H1 (cell line): ENCODE measurements around the gene SLX4. TPM values are rescaled to one million over a fixed set of nuclear protein-coding genes. Genes with fewer than 3 reads are reported as not detected.

Experiments
- CBX8 ChIP-seq: fragments of 300-800, 300-1000 bp; sonication (generic); IDR thresholded peaks from 2 replicates; pipeline ENCODE4 v1.7.1; 2016; ENCODE audit warnings: low read depth, low read length, borderline replicate concordance
- KDM1A ChIP-seq: fragments of 200-600, 300-600 bp; sonication (generic); IDR thresholded peaks from 2 replicates; pipeline ENCODE4 v1.7.1; 2016; ENCODE audit warnings: mild to moderate bottlenecking, low read length, borderline replicate concordance
- NANOG ChIP-seq: IDR thresholded peaks from 2 replicates; pipeline ENCODE4 v1.6.1; 2011; ENCODE audit warnings: low read length, low read depth, mild to moderate bottlenecking, inconsistent platforms; ENCODE audit not compliant: insufficient read depth, poor library complexity, severe bottlenecking
- SP4 ChIP-seq: IDR thresholded peaks from 2 replicates; pipeline ENCODE4 v1.6.1; 2012; ENCODE audit warnings: low read length, inconsistent platforms
- ZNF274 ChIP-seq: IDR thresholded peaks from 2 replicates; pipeline ENCODE4 v1.7.0; 2012; ENCODE audit warnings: low read length, borderline replicate concordance; ENCODE audit errors: extremely low read depth
- polyA plus RNA-seq, 7 experiments: library from polyadenylated mRNA; depleted of rRNA in 3 of 7; stranded (reverse) in 5 of 7; unstranded in 2 of 7; fragments of >200 nt in 5 of 7; fragments of 200-250 nt in 2 of 7; gene quantifications; 1 replicate in 5 of 7; 2 replicates in 1 of 7; 4 replicates in 1 of 7; pipeline versions ENCODE4 v1.2.1 to v1.2.3, GENCODE V29; 2011 to 2013; ENCODE audit warnings: missing spikeins in 2 of 7, mixed read lengths in 2 of 7
- total RNA-seq: library from RNA; stranded (reverse); fragmentation: NEBNext Ultra II Directional; extraction: Animal tissue kit (Norgen Biotek cat#: 25700); gene quantifications from 2 replicates; pipeline ENCODE4 v1.2.1, GENCODE V29; 2021

The SLX4 gene
- total and polyA plus RNA-seq, 2 of the 8 experiments (the other 6 are each of a cell fraction or from before 2014, with no cell fraction given), result 4.4 to 11.4 TPM

DNA sequence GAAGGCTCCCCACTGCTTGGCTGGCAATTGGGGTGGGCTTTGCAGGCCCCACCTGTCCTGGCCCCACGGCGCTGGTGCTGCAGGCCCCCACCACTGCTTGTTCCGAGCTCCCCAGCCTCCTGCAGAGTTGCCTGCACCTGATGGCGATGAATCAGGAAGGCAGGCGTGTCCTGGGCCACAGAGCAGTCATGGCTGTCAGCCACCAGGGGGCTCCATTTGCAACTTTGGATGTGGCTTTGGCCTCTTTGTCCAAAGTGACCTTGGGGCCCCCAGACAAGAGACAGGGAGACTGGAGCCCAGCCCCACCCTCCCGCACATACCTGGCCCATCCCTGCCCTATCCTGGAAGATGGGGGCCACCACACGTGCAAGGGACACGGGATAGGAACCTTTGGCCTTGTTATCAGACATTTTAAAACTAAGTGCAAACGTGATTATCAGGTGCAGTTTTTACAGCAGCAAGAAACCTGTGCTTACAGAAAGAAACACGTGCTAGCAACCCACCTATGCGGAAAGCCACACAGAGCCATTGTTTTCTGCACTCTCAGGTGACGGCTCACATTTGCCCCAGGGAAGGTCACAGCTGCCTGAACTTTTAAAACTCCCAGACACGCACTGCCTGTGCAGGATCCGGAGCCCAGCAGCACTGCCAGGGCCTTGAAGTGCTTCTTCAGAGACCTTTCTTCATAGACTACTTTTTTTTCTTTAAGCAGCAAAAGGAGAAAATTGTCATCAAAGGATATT is 43.0 kb upstream of the SLX4 start, which contains the start of gene DNASE1 (continued):
- TF ChIP-seq SP4 (no peak), NANOG (no peak), CBX8 (no peak), KDM1A (no peak), ZNF274 (no peak)
